WERI-Rb-1 (cell line): ENCODE results near the gene SLC15A2.
A peak's percentile ranks its signal among the peaks of the same experiment; 100 is the strongest.
"Not testable (repeated sequence)": the region's sequence is repeated elsewhere in the genome, so short reads cannot be mapped to it uniquely, and the experiment has no call there.

Experiments used
- DNase-seq: peaks from one replicate; pipeline ENCODE4 v3.0.0-alpha.2; 2020
- H3K27ac ChIP-seq: fragments of 250-450 bp; sonication (Bioruptor Pico); 2 replicates; pipeline ENCODE4 v1.5.1; 2020; ENCODE audit warnings: mild to moderate bottlenecking, moderate library complexity
- H3K27me3 ChIP-seq: fragments of 250-450 bp; sonication (Bioruptor Pico); 2 replicates; pipeline ENCODE4 v1.5.1; 2021; ENCODE audit warnings: mild to moderate bottlenecking, low read depth, moderate library complexity; ENCODE audit not compliant: insufficient read depth, severe bottlenecking
- H3K36me3 ChIP-seq: fragments of 250-450 bp; sonication (Bioruptor Pico); 2 replicates; pipeline ENCODE4 v1.5.1; 2020; ENCODE audit warnings: mild to moderate bottlenecking, moderate library complexity
- H3K4me3 ChIP-seq: 2 replicates; pipeline ENCODE4 v1.5.1; 2011; ENCODE audit warnings: low read depth, mild to moderate bottlenecking, control low read depth, low read length
- H3K9me3 ChIP-seq: fragments of 250-450 bp; sonication (Bioruptor Pico); 2 replicates; pipeline ENCODE4 v1.5.1; 2021; ENCODE audit warnings: mild to moderate bottlenecking, moderate library complexity; ENCODE audit not compliant: severe bottlenecking
- CTCF ChIP-seq: IDR thresholded peaks from 2 replicates; pipeline ENCODE4 v1.5.1; 2011; ENCODE audit warnings: low read depth, mild to moderate bottlenecking, control low read depth, inconsistent platforms, low read length

Gene SLC15A2

GRCh38 chr3:121914081-121914998 is 20.1 kb downstream of the SLC15A2 start:
- TF ChIP-seq CTCF = no peak
- Histone ChIP-seq H3K27me3 (no peaks in the 10 kb centered on the region), H3K4me3 (no peak overlapping the region), H3K9me3 (no peaks in the 10 kb centered on the region), H3K27ac (no peak overlapping the region), H3K36me3 (no peaks in the 10 kb centered on the region)
- no peak for DNase-seq

DNA sequence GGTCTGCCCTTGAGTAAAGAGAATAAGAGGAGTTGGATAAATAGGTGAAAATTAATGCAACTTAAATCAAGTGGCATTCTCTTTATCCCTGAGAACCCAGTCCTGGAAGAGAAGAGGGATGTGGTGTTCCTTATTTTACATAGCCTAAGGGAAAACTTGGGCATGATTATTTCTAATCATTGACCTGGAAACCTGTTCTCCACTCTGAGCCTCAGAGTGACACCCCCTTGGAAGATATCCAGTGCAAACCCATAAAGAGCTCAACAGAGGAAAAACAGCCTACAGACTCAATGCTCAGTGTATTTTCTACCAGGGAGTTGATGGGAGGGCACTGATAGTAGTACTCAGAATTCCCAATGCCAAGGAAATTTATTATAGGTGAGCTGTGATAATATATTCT is 22.0 kb downstream of the SLC15A2 start:
- H3K27ac ChIP-seq = no peak overlapping the region
- no peaks in the 10 kb centered on the region for H3K36me3 ChIP-seq
- no peaks in the 10 kb centered on the region for H3K9me3 ChIP-seq
- H3K27me3 ChIP-seq = no peaks in the 10 kb centered on the region
- DNase-seq = no peak
- no peak for TF ChIP-seq CTCF
- no peak overlapping the region for H3K4me3 ChIP-seq

DNA sequence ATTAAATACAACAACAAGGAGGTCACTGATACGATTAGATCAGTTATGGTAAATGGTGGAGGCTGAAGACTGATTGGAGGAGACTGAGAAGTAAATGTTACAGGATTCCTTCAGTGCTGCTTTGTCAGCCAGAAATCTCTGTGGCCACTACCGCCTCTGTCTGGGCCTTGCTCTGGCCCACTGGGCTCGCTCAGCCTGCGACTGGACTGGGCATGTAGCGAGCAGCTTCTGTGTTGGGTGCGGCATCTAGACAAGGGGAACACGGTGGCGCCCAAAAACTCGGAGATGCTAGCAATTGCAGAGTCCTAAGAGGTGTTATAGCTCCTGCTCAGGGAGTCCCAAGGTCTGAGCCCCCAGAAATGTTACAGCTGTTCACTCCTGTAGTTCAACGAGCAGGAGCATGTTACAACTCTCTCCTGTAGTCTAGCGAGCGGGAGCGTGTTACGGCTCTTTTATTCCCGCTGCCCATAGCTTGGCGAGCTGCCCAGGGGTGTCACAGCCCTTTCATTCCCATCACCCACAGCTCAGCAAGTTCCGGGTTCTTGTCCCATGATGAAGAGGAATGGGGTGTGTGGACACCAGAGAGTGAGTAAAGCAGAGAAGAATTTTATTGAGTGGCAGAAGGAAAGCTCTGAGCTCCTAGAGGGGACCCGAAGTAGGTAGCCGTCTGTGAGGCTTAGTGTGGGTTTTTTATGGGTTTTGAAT is 24.7 kb downstream of the SLC15A2 start:
- Histone ChIP-seq H3K27ac (no peak overlapping the region), H3K9me3 (no peaks in the 10 kb centered on the region), H3K36me3 (no peaks in the 10 kb centered on the region), H3K27me3 (no peaks in the 10 kb centered on the region), H3K4me3 (no peak overlapping the region)
- peak; percentile 13 for DNase-seq
- TF ChIP-seq CTCF = no peak

- no peak for TF ChIP-seq CTCF
- no peak for DNase-seq
- Histone ChIP-seq H3K9me3 (peaks cover 3% of the 10 kb centered on the region), H3K4me3 (no peak overlapping the region), H3K27me3 (no peaks in the 10 kb centered on the region), H3K27ac (no peak overlapping the region), H3K36me3 (no peaks in the 10 kb centered on the region)
Measured at GRCh38 chr3:121924734-121925133, 30.5 kb downstream of the SLC15A2 start.

DNA sequence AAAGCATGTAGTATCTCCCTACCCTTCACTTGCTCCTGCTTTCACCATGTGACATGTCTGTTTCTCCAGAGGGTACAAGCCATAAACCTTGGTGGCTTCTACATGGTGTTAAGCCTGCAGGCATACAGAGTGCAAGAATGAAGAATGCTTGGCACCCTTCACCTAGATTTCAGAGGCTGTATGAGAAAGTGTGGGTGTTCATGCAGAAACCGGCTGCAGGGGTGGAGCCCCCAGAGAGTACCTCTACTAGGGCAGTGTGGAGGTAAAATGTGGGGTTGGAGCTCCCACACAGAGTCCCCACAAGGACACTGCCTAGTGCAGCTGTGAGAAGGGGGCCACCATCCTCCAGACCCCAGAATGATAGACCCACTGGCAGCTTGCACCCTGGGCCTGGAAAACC is 32.2 kb downstream of the SLC15A2 start:
- no peaks in the 10 kb centered on the region for H3K27me3 ChIP-seq
- no peak for TF ChIP-seq CTCF
- no peaks in the 10 kb centered on the region for H3K36me3 ChIP-seq
- no peak for DNase-seq
- H3K4me3 ChIP-seq = no peak overlapping the region
- peaks cover 3% of the 10 kb centered on the region for H3K9me3 ChIP-seq
- H3K27ac ChIP-seq = no peak overlapping the region

DNA sequence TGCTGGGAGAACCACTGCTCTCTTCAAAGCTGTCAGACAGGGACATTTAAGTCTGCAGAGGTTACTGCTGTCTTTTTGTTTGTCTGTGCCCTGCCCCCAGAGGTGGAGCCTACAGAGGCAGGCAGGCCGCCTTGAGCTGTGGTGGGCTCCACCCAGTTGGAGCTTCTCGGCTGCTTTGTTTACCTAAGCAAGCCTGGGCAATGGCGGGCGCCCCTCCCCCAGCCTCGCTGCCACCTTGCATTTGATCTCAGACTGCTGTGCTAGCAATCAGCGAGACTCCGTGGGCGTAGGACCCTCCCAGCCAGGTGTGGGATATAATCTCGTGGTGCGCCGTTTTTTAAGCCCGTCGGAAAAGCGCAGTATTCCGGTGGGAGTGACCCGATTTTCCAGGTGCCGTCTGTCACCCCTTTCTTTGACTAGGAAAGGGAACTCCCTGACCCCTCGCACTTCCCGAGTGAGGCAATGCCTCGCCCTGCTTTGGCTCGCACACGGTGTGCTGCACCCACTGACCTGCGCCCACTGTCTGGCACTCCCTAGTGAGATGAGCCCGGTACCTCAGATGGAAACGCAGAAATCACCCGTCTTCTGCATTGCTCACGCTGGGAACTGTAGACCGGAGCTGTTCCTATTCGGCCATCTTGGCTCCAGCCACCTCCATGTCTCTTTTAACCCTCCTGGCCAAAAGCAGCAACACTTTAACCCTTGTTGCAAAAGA is 44.1 kb downstream of the SLC15A2 start:
- not testable (repeated sequence) for H3K27me3 ChIP-seq, H3K4me3 ChIP-seq, H3K36me3 ChIP-seq, DNase-seq, H3K9me3 ChIP-seq, H3K27ac ChIP-seq
